DND-41 (cell line): Measurements from ENCODE around the gene TPM2.
"Not testable (repeated sequence)": the region's sequence is repeated elsewhere in the genome, so short reads cannot be mapped to it uniquely, and the experiment has no call there.

Experiments used
- ATAC-seq: fragments of 200-7000 bp; cut with Tn5 transposase; 3 replicates; pipeline ENCODE4 v1.9.1; 2021; ENCODE audit warnings: low read depth; ENCODE audit not compliant: insufficient read depth
- DNase-seq: peaks from one replicate; pipeline ENCODE4 v3.0.0-alpha.2; 2020
- H2AFZ ChIP-seq: 2 replicates; pipeline ENCODE4 v1.6.0; 2012; ENCODE audit warnings: low read depth, low read length
- H3K27ac ChIP-seq: 2 replicates; pipeline ENCODE4 v1.5.1; 2012; ENCODE audit warnings: low read length, inconsistent platforms
- H3K27me3 ChIP-seq: fragments of 200-600 bp; sonication (generic); 2 replicates; pipeline ENCODE4 v1.6.0; 2012; ENCODE audit warnings: low read length, mild to moderate bottlenecking, inconsistent platforms; ENCODE audit not compliant: insufficient read depth, poor library complexity
- H3K36me3 ChIP-seq: 2 replicates; pipeline ENCODE4 v1.5.1; 2012; ENCODE audit warnings: low read length, inconsistent platforms; ENCODE audit not compliant: insufficient read depth
- H3K4me1 ChIP-seq: 2 replicates; pipeline ENCODE4 v1.5.1; 2012; ENCODE audit warnings: mild to moderate bottlenecking, low read length; ENCODE audit not compliant: insufficient read depth
- H3K4me2 ChIP-seq: 2 replicates; pipeline ENCODE4 v1.6.0; 2012; ENCODE audit warnings: mild to moderate bottlenecking, moderate library complexity, low read length, inconsistent platforms; ENCODE audit not compliant: insufficient read depth
- H3K4me3 ChIP-seq, 2 experiments: fragments of 200-600 bp in 1 of 2; shearing (Covaris generic) in 1 of 2; 2 replicates each; pipeline ENCODE4 v1.5.1; 2012 to 2016; ENCODE audit warnings: inconsistent platforms in 2 of 2, low read length in 2 of 2, mild to moderate bottlenecking in 2 of 2, low read depth in 1 of 2, moderate library complexity in 1 of 2
- H3K79me2 ChIP-seq: 2 replicates; pipeline ENCODE4 v1.6.0; 2012; ENCODE audit warnings: low read length, inconsistent platforms; ENCODE audit not compliant: insufficient read depth
- H3K9ac ChIP-seq: 2 replicates; pipeline ENCODE4 v1.6.0; 2012; ENCODE audit warnings: low read depth, mild to moderate bottlenecking, inconsistent platforms, low read length, moderate library complexity
- H3K9me3 ChIP-seq: 2 replicates; pipeline ENCODE4 v1.5.1; 2012; ENCODE audit warnings: low read length, moderate library complexity, mild to moderate bottlenecking, inconsistent platforms; ENCODE audit not compliant: insufficient read depth, severe bottlenecking
- H4K20me1 ChIP-seq: 2 replicates; pipeline ENCODE4 v1.6.0; 2012; ENCODE audit warnings: low read length; ENCODE audit not compliant: insufficient read depth
- EZH2 ChIP-seq: IDR thresholded peaks from 3 replicates; pipeline ENCODE4 v1.6.1; 2012; ENCODE audit warnings: borderline replicate concordance, low read depth, mild to moderate bottlenecking, moderate library complexity, low read length, inconsistent platforms; ENCODE audit not compliant: severe bottlenecking
- TF ChIP-seq, protein P1 (sequence below): IDR thresholded peaks from 2 replicates; pipeline ENCODE4 v1.5.1; 2012; ENCODE audit warnings: borderline replicate concordance, low read length, moderate library complexity, mild to moderate bottlenecking; ENCODE audit not compliant: poor library complexity, severe bottlenecking; ENCODE audit errors: extremely low read depth

TPM2 gene

DNA sequence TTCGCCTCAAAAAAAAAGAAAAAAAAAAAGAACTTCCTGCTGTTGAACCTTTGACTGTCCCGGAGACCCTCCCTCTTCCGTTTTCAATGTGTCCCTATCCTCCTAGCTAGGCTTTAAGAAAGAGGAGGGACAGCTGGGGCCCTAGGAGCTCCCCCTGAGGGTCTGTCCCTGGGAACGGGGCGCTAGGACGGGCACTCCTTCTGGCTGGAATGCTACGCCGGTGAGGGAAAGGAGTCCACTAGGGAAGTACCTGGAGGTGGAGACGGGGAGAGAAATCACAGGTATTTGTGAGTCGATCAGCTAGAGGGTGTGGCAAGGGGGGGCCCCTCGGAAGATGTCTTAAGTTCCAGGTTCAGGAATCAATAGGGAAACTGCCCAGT lies 43.6 kb downstream of the TPM2 start:
- Histone ChIP-seq H3K9me3 (no peaks in the 10 kb centered on the region), H3K79me2 (peaks cover 52% of the 10 kb centered on the region), H3K36me3 (peaks cover 30% of the 10 kb centered on the region; the same call in 1 of the 2 replicates), H3K4me2 (peak overlapping the region; percentile 79), H3K4me1 (peaks cover 72% of the 10 kb centered on the region), H3K27ac (peak overlapping the region; percentile 100), H4K20me1 (no peaks in the 10 kb centered on the region), H3K9ac (peak overlapping the region; percentile 95), H3K4me3 (peak overlapping the region; percentile 91 to 94), H2AFZ (peak overlapping the region; percentile 85), H3K27me3 (no peaks in the 10 kb centered on the region)
- ATAC-seq (peak; percentile 19), DNase-seq (peak; percentile 70)
- TF ChIP-seq EZH2, result no peak
- TF ChIP-seq, protein P1, sequence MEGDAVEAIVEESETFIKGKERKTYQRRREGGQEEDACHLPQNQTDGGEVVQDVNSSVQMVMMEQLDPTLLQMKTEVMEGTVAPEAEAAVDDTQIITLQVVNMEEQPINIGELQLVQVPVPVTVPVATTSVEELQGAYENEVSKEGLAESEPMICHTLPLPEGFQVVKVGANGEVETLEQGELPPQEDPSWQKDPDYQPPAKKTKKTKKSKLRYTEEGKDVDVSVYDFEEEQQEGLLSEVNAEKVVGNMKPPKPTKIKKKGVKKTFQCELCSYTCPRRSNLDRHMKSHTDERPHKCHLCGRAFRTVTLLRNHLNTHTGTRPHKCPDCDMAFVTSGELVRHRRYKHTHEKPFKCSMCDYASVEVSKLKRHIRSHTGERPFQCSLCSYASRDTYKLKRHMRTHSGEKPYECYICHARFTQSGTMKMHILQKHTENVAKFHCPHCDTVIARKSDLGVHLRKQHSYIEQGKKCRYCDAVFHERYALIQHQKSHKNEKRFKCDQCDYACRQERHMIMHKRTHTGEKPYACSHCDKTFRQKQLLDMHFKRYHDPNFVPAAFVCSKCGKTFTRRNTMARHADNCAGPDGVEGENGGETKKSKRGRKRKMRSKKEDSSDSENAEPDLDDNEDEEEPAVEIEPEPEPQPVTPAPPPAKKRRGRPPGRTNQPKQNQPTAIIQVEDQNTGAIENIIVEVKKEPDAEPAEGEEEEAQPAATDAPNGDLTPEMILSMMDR, result no peak

DNA sequence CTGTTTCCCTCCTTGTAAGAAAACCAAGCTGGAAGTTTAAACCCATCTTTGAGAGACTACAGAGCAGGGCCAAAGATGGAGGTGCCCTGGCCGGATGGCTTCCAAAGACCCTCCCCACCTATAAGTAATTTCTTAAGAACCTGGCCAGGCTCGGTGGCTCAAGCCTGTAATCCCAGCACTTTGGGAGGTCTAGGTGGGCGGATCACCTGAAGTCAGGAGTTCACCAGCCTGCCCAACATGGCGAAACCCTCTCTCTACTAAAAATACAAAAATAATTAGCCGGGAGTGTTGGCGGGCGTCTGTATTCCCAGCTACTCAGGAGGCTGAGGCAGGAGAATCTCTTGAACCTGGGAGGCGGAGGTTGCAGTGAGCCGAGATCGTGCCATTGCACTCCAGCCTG lies 44.0 kb downstream of the TPM2 start:
- not testable (repeated sequence) for ATAC-seq, H4K20me1 ChIP-seq, H3K27me3 ChIP-seq, H3K9me3 ChIP-seq
- Histone ChIP-seq H3K27ac (peak overlapping the region; percentile 100), H3K4me1 (peaks cover 67% of the 10 kb centered on the region), H3K4me2 (peak overlapping the region; percentile 79), H3K79me2 (peaks cover 48% of the 10 kb centered on the region), H3K4me3 (peak overlapping the region; percentile 91 to 94; a peak in 3 of 4 replicates), H2AFZ (peak overlapping the region; percentile 85), H3K36me3 (peaks cover 33% of the 10 kb centered on the region; the same call in 1 of the 2 replicates), H3K9ac (peak overlapping the region; percentile 95)
- DNase-seq, result peak; percentile 25

DNA sequence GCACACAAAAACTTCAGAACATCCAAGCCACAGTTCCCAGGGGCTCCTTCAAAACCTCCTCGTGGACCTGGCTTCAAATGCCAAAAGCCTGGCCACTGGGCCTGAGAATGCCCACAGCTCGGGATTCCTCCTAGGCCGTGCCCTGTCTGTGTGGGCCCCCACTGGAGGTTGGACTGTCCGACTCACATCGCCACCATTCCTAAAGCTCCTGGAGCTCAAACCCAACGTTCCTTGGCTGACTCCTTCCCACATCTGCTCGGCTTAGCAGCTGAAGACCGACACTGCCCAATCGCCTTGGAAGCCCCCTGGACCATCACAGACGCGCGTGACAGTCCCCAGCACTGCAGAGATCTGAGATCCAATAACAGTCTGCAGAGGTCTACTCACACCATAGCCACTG lies 46.7 kb downstream of the TPM2 start:
- no peaks in the 10 kb centered on the region for H4K20me1 ChIP-seq
- H3K79me2 ChIP-seq, result peaks cover 26% of the 10 kb centered on the region
- no peak overlapping the region for H3K4me3 ChIP-seq
- peaks cover 14% of the 10 kb centered on the region; the same call in 1 of the 2 replicates for H3K36me3 ChIP-seq
- DNase-seq (no peak), ATAC-seq (no peak)
- H3K27ac ChIP-seq, result no peak overlapping the region; the same call in 1 of the 2 replicates
- H2AFZ ChIP-seq, result no peak overlapping the region
- no peak overlapping the region for H3K4me2 ChIP-seq
- H3K4me1 ChIP-seq, result peaks cover 58% of the 10 kb centered on the region
- no peaks in the 10 kb centered on the region for H3K9me3 ChIP-seq
- H3K9ac ChIP-seq, result no peak overlapping the region
- TF ChIP-seq EZH2, result no peak
- TF ChIP-seq, protein P1, result no peak
- no peaks in the 10 kb centered on the region for H3K27me3 ChIP-seq

DNA sequence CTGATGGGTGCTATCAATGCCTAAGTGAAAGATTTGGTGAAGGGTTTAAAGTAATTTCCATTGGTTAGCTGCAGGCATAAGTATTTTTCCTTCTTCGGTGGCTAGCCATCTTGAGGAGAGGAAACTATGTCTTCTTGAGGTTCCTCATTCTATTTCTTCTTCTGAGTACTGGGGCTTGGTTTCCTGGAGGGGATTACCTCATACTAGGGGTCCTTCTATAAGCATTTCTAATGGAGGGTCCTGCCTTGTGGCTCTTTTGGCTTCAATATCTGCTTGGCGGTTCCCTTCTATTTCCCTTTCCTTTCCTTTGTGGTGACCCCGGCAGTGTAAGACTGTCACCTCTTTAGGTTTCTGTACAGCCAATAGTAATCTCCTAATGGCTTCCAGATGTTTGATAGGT lies 48.2 kb downstream of the TPM2 start:
- ATAC-seq, H4K20me1 ChIP-seq, H3K4me3 ChIP-seq, H3K9ac ChIP-seq, DNase-seq, H3K4me2 ChIP-seq, H3K27ac ChIP-seq, H3K27me3 ChIP-seq, H2AFZ ChIP-seq, H3K9me3 ChIP-seq: not testable (repeated sequence)
- Histone ChIP-seq H3K4me1 (peaks cover 47% of the 10 kb centered on the region), H3K79me2 (peaks cover 26% of the 10 kb centered on the region), H3K36me3 (peaks cover 14% of the 10 kb centered on the region; the same call in 1 of the 2 replicates)

DNA sequence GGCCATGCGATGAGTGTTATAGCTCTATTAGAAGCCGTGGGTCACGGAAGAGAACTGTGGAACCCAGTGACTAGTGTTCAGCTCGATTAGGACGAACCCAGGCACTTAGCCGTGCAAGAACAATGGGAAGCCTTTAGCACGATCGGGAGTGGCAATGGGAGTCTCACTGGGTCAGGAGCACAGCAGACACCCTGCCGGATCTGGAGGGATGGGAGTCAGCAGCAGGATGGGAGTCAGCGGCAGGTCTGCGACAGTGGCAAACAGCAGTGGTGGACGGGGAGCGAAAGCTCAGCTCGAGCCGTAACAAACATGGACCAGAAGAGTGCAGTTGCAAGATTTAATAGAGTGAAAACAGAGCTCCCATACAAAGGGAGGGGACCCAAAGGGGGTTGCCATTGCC lies 49.3 kb downstream of the TPM2 start:
- not testable (repeated sequence) for H3K4me2 ChIP-seq, H3K9me3 ChIP-seq

More for the DNA sequence above, 49.3 kb downstream of the TPM2 start:
- Histone ChIP-seq H3K4me1 (peaks cover 49% of the 10 kb centered on the region), H3K79me2 (peaks cover 22% of the 10 kb centered on the region), H3K36me3 (peaks cover 14% of the 10 kb centered on the region; the same call in 1 of the 2 replicates)
- DNase-seq, H3K4me3 ChIP-seq, H3K9ac ChIP-seq, ATAC-seq, H3K27me3 ChIP-seq, H2AFZ ChIP-seq, H4K20me1 ChIP-seq, H3K27ac ChIP-seq: not testable (repeated sequence)
